ENCODE measurements around the gene RFFL. TPM values are rescaled to one million over a fixed set of nuclear protein-coding genes. Genes with fewer than 3 reads are reported as not detected.

RFFL gene
- total RNA-seq, 4 donors from 2014 or later, result 11.5 to 38.5 (median 14.6) TPM

- TF ChIP-seq CTCF (IDR thresholded peaks at IDR 0.05), result no peak
- no peak for TF ChIP-seq POLR2A (IDR thresholded peaks at IDR 0.05)
- Histone ChIP-seq H3K4me3 (no peak overlapping the region), H3K4me1 (no peaks in the 10 kb centered on the region), H3K9me3 (no peaks in the 10 kb centered on the region), H3K36me3 (no peaks in the 10 kb centered on the region), H3K27me3 (no peaks in the 10 kb centered on the region), H3K27ac (no peak overlapping the region)
- DNase-seq, result no peak
- intact Hi-C loops (cut with DNase I; ENCODE audit: low total_unique reads), result no loop called here
These were observed 43.9 kb downstream of the RFFL start for GRCh38 chr17:35019386-35020179.

- TF ChIP-seq POLR2A (IDR thresholded peaks at IDR 0.05) (no peak), CTCF (IDR thresholded peaks at IDR 0.05) (no peak)
- Histone ChIP-seq H3K4me1 (no peaks in the 10 kb centered on the region), H3K27me3 (no peaks in the 10 kb centered on the region), H3K27ac (no peak overlapping the region), H3K4me3 (no peak overlapping the region), H3K36me3 (no peaks in the 10 kb centered on the region), H3K9me3 (no peaks in the 10 kb centered on the region)
- no peak for DNase-seq
- intact Hi-C loops (cut with DNase I; ENCODE audit: low total_unique reads), result no loop called here
These were observed 44.7 kb downstream of the RFFL start for GRCh38 chr17:35018814-35019213.

GRCh38 chr17:35017021-35017420, 46.5 kb downstream of the RFFL start:
- H3K36me3 ChIP-seq, result no peaks in the 10 kb centered on the region
- TF ChIP-seq CTCF (IDR thresholded peaks at IDR 0.05) (no peak), POLR2A (IDR thresholded peaks at IDR 0.05) (no peak)
- no peaks in the 10 kb centered on the region for H3K27me3 ChIP-seq
- no peak overlapping the region for H3K4me3 ChIP-seq
- no peak overlapping the region for H3K27ac ChIP-seq
- no peak for DNase-seq
- intact Hi-C loops (cut with DNase I; ENCODE audit: low total_unique reads), result no loop called here
- H3K9me3 ChIP-seq, result no peaks in the 10 kb centered on the region
- H3K4me1 ChIP-seq, result no peaks in the 10 kb centered on the region

GRCh38 chr17:35016369-35016768, 47.1 kb downstream of the RFFL start:
- TF ChIP-seq CTCF (IDR thresholded peaks at IDR 0.05) (no peak), POLR2A (IDR thresholded peaks at IDR 0.05) (no peak)
- intact Hi-C loops (cut with DNase I; ENCODE audit: low total_unique reads), result no loop called here
- no peak overlapping the region for H3K27ac ChIP-seq
- H3K9me3 ChIP-seq, result no peaks in the 10 kb centered on the region
- no peaks in the 10 kb centered on the region for H3K27me3 ChIP-seq
- no peak overlapping the region for H3K4me3 ChIP-seq
- H3K36me3 ChIP-seq, result no peaks in the 10 kb centered on the region
- DNase-seq, result no peak
- H3K4me1 ChIP-seq, result no peaks in the 10 kb centered on the region

GRCh38 chr17:35011671-35012216, 51.8 kb downstream of the RFFL start:
- H3K4me1 ChIP-seq, result no peaks in the 10 kb centered on the region
- no peaks in the 10 kb centered on the region for H3K9me3 ChIP-seq
- no peak overlapping the region for H3K27ac ChIP-seq
- H3K4me3 ChIP-seq, result no peak overlapping the region
- H3K36me3 ChIP-seq, result no peaks in the 10 kb centered on the region
- intact Hi-C loops (cut with DNase I; ENCODE audit: low total_unique reads), result no loop called here
- no peak for DNase-seq
- no peaks in the 10 kb centered on the region for H3K27me3 ChIP-seq
- no peak for TF ChIP-seq CTCF (IDR thresholded peaks at IDR 0.05)
- TF ChIP-seq POLR2A (IDR thresholded peaks at IDR 0.05), result no peak

Data from uterus (tissue), 4 donors.